A673 (cell line): ENCODE measurements around the gene RELL2.

Experiments used
- EZH2 ChIP-seq: fragments of 200-600 bp; sonication (generic); IDR thresholded peaks from 2 replicates; pipeline ENCODE4 v1.6.1; 2017; ENCODE audit warnings: borderline replicate concordance, low read depth, mild to moderate bottlenecking, mixed read lengths, antibody characterized with exemption, low read length; ENCODE audit not compliant: poor library complexity, severe bottlenecking
- TF ChIP-seq, protein P1 (sequence below): fragments of 300-800, 200-600 bp; sonication (generic); conservative IDR thresholded peaks from 2 replicates; pipeline ENCODE4 v1.5.1; 2017; ENCODE audit warnings: low read depth, mild to moderate bottlenecking, antibody characterized with exemption, low read length, moderate library complexity, mixed read lengths

DNA sequence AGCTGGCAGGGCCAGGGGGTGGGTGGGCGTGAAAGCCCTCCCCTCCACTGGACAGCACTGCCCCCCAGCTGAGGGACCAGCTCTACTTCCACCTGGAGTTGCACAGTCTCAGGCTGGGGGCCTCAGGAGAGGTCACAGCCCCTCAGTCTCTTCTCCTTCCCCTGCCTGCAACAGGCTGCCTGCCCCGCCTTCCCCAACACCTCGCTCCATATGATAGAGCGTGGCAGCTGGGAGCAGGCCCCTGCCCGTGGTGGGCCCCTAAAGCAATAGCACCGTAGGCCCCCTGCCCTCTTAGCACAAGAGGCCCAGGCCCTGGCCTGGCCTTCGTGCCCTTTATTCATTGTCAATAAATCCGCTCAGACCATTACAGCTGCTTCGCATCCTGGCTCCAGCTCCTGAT is 3.9 kb downstream of the RELL2 start:
- TF ChIP-seq, protein P1, sequence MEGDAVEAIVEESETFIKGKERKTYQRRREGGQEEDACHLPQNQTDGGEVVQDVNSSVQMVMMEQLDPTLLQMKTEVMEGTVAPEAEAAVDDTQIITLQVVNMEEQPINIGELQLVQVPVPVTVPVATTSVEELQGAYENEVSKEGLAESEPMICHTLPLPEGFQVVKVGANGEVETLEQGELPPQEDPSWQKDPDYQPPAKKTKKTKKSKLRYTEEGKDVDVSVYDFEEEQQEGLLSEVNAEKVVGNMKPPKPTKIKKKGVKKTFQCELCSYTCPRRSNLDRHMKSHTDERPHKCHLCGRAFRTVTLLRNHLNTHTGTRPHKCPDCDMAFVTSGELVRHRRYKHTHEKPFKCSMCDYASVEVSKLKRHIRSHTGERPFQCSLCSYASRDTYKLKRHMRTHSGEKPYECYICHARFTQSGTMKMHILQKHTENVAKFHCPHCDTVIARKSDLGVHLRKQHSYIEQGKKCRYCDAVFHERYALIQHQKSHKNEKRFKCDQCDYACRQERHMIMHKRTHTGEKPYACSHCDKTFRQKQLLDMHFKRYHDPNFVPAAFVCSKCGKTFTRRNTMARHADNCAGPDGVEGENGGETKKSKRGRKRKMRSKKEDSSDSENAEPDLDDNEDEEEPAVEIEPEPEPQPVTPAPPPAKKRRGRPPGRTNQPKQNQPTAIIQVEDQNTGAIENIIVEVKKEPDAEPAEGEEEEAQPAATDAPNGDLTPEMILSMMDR = no peak
- no peak for TF ChIP-seq EZH2
